DMS114 treated with DMSO at 0.1 percent for 48 hours (cell line): ENCODE measurements around the gene SLC6A12.

Source experiments
- DNase-seq: peaks from one replicate; lab custom pipeline; 2025; ENCODE audit not compliant: unreplicated experiment; lab: John Stamatoyannopoulos, UW

SLC6A12 gene

GRCh38 chr12:144650-145284 is 69.2 kb downstream of the SLC6A12 start:
- no peak for DNase-seq

GRCh38 chr12:143964-144649 is 69.8 kb downstream of the SLC6A12 start:
- no peak for DNase-seq

GRCh38 chr12:140162-140561 is 73.8 kb downstream of the SLC6A12 start:
- DNase-seq = no peak
